Measurements from ENCODE around the gene TMEM225B.
A peak's percentile ranks its signal among the peaks of the same experiment; 100 is the strongest.

The TMEM225B gene

GRCh38 chr7:99558306-99559174 is 39.5 kb upstream of the TMEM225B start, which contains the start of gene ZNF655:
ZNF655 (plus strand) TSS chr7:99558642; CDS start chr7:99560560, 1,918 bp downstream.
- TF ChIP-seq CTCF (IDR thresholded peaks at IDR 0.05; ENCODE audit: low read depth, low read length): no peak
- TF ChIP-seq EZH2phosphoT487 (IDR thresholded peaks at IDR 0.05; ENCODE audit: low read depth): no peak

GRCh38 chr7:99559175-99559915 is 38.7 kb upstream of the TMEM225B start:
- Histone ChIP-seq H3K36me3 (replicated peaks; ENCODE audit: low read depth, low read length) (peaks cover 55% of the 10 kb centered on the region), H3K4me2 (ENCODE audit: low read length) (peak overlapping the region; percentile 70), H4K20me1 (ENCODE audit: insufficient read depth, low read length) (no peaks in the 10 kb centered on the region), H3K9me3 (ENCODE audit: insufficient read depth, low read length) (no peaks in the 10 kb centered on the region), H3K27me3 (ENCODE audit: low read depth, low read length) (no peaks in the 10 kb centered on the region), H3K79me2 (ENCODE audit: low read length) (peaks cover 68% of the 10 kb centered on the region), H3K27ac (ENCODE audit: low read length) (peak overlapping the region; percentile 78), H3K4me3 (ENCODE audit: low read length) (peak overlapping the region; percentile 96), H3K4me1 (ENCODE audit: low read length) (peaks cover 18% of the 10 kb centered on the region), H2AFZ (ENCODE audit: low read depth, low read length) (peak overlapping the region; percentile 26; the same call in 1 of the 2 replicates), H3K9ac (ENCODE audit: low read length) (peak overlapping the region; percentile 98)
- TF ChIP-seq CTCF (IDR thresholded peaks at IDR 0.05; ENCODE audit: low read depth, low read length) (no peak), EZH2phosphoT487 (IDR thresholded peaks at IDR 0.05; ENCODE audit: low read depth) (no peak)

More at GRCh38 chr7:99558306-99559174, 39.5 kb upstream of the TMEM225B start, which contains the start of gene ZNF655:
- H3K4me3 ChIP-seq (ENCODE audit: low read length): peak within 1 kb of the TSS; percentile 96
- H3K4me2 ChIP-seq (ENCODE audit: low read length): peak within 1 kb of the TSS; percentile 75
- H3K9ac ChIP-seq (ENCODE audit: low read length): peak within 1 kb of the TSS; percentile 98
- H4K20me1 ChIP-seq (ENCODE audit: insufficient read depth, low read length): no peaks in the 10 kb centered on the region
- peaks cover 50% of the 10 kb centered on the region for H3K36me3 ChIP-seq (replicated peaks; ENCODE audit: low read depth, low read length)
- peak within 1 kb of the TSS; percentile 95 for H2AFZ ChIP-seq (ENCODE audit: low read depth, low read length)
- peaks cover 63% of the 10 kb centered on the region for H3K79me2 ChIP-seq (ENCODE audit: low read length)
- peaks cover 18% of the 10 kb centered on the region for H3K4me1 ChIP-seq (ENCODE audit: low read length)
- H3K27me3 ChIP-seq (ENCODE audit: low read depth, low read length): no peaks in the 10 kb centered on the region
- H3K27ac ChIP-seq (ENCODE audit: low read length): peak within 1 kb of the TSS; percentile 78
- no peaks in the 10 kb centered on the region for H3K9me3 ChIP-seq (ENCODE audit: insufficient read depth, low read length)

- Histone ChIP-seq H3K4me1 (ENCODE audit: low read length) (peaks cover 18% of the 10 kb centered on the region), H4K20me1 (ENCODE audit: insufficient read depth, low read length) (no peaks in the 10 kb centered on the region), H3K9me3 (ENCODE audit: insufficient read depth, low read length) (no peaks in the 10 kb centered on the region), H3K27ac (ENCODE audit: low read length) (no peak overlapping the region), H3K79me2 (ENCODE audit: low read length) (peaks cover 67% of the 10 kb centered on the region), H3K9ac (ENCODE audit: low read length) (no peak overlapping the region), H2AFZ (ENCODE audit: low read depth, low read length) (no peak overlapping the region), H3K36me3 (replicated peaks; ENCODE audit: low read depth, low read length) (peaks cover 54% of the 10 kb centered on the region), H3K4me3 (ENCODE audit: low read length) (no peak overlapping the region), H3K27me3 (ENCODE audit: low read depth, low read length) (no peaks in the 10 kb centered on the region), H3K4me2 (ENCODE audit: low read length) (no peak overlapping the region)
- TF ChIP-seq EZH2phosphoT487 (IDR thresholded peaks at IDR 0.05; ENCODE audit: low read depth) (no peak), CTCF (IDR thresholded peaks at IDR 0.05; ENCODE audit: low read depth, low read length) (no peak)
These were observed 37.0 kb upstream of the TMEM225B start for GRCh38 chr7:99560834-99561736.

Data from OCI-LY3 (cell line).